Body of pancreas (tissue), 4 donors: ENCODE data around the gene GGT1.
"Not testable (repeated sequence)": the region's sequence is repeated elsewhere in the genome, so short reads cannot be mapped to it uniquely, and the experiment has no call there.

Experiments used
- CTCF ChIP-seq, 7 experiments: fragments of 450-650 bp in 4 of 7; fragments of 200-600 bp in 3 of 7; sonication (generic) in 3 of 7; IDR thresholded peaks; one replicate each; pipeline ENCODE4 v1.5.1; 2016 to 2019; ENCODE audit warnings: antibody characterized with exemption in 7 of 7
- POLR2A ChIP-seq, 3 donors: fragments of 450-650 bp; IDR thresholded peaks; one replicate each; pipeline ENCODE4 v1.6.1; 2016; ENCODE audit warnings: antibody characterized with exemption in 3 of 3, mild to moderate bottlenecking in 2 of 3

- TF ChIP-seq CTCF, POLR2A (IDR thresholded peaks at IDR 0.05): not testable (repeated sequence)
These were observed 6.9 kb downstream of the GGT1 start for GRCh38 chr22:24609888-24610287.
